Astrocyte (in vitro differentiated cells and primary cell): ENCODE data around the gene OCEL1. TPM values are rescaled to one million over a fixed set of nuclear protein-coding genes. Genes with fewer than 3 reads are reported as not detected.

Experiments
- DNase-seq: peaks from one replicate; pipeline ENCODE4 v3.0.0-alpha.2; 2010; ENCODE audit warnings: low read depth
- FAIRE-seq: peaks from 2 replicates; lab custom pipeline; 2011; peaks lifted over from hg19 to GRCh38; lab: Jason Lieb, UNC
- H2AFZ ChIP-seq: 2 replicates; pipeline ENCODE4 v1.6.0; 2012; ENCODE audit warnings: low read depth, low read length, inconsistent platforms
- H3K27ac ChIP-seq: 2 replicates; pipeline ENCODE4 v1.5.1; 2011; ENCODE audit warnings: low read depth, low read length, inconsistent platforms
- H3K27me3 ChIP-seq: 2 replicates; pipeline ENCODE4 v1.6.0; 2011; ENCODE audit warnings: low read length, inconsistent platforms; ENCODE audit not compliant: insufficient read depth
- H3K36me3 ChIP-seq: 2 replicates; pipeline ENCODE4 v1.5.1; 2011; ENCODE audit warnings: low read length, inconsistent platforms; ENCODE audit not compliant: insufficient read depth
- H3K4me1 ChIP-seq: 2 replicates; pipeline ENCODE4 v1.5.1; 2011; ENCODE audit warnings: low read length, inconsistent platforms; ENCODE audit not compliant: insufficient read depth
- H3K4me2 ChIP-seq: 2 replicates; pipeline ENCODE4 v1.6.0; 2012; ENCODE audit warnings: low read length, inconsistent platforms
- H3K4me3 ChIP-seq: 2 replicates; pipeline ENCODE4 v1.5.1; 2011; ENCODE audit warnings: low read depth, mild to moderate bottlenecking, low read length, inconsistent platforms; ENCODE audit not compliant: insufficient read depth
- H3K79me2 ChIP-seq: 2 replicates; pipeline ENCODE4 v1.6.0; 2012; ENCODE audit warnings: mild to moderate bottlenecking, low read length, inconsistent platforms; ENCODE audit not compliant: insufficient read depth
- H3K9ac ChIP-seq: 2 replicates; pipeline ENCODE4 v1.6.0; 2012; ENCODE audit warnings: mild to moderate bottlenecking, low read length, inconsistent platforms
- H3K9me3 ChIP-seq: 2 replicates; pipeline ENCODE4 v1.5.1; 2012; ENCODE audit warnings: low read depth, mild to moderate bottlenecking, low read length, inconsistent platforms; ENCODE audit not compliant: insufficient read depth
- H4K20me1 ChIP-seq: 2 replicates; pipeline ENCODE4 v1.6.0; 2012; ENCODE audit warnings: low read length, inconsistent platforms; ENCODE audit not compliant: insufficient read depth
- H3K27ac Mint-ChIP-seq: one replicate; pipeline ENCODE4 v1.8.0; 2021; ENCODE audit warnings: mild to moderate bottlenecking, mixed read lengths; ENCODE audit not compliant: unreplicated experiment
- H3K27me3 Mint-ChIP-seq: one replicate; pipeline ENCODE4 v1.8.0; 2021; ENCODE audit warnings: low read depth, mixed read lengths; ENCODE audit not compliant: unreplicated experiment
- H3K36me3 Mint-ChIP-seq: one replicate; pipeline ENCODE4 v1.8.0; 2021; ENCODE audit warnings: low read depth, mixed read lengths; ENCODE audit not compliant: unreplicated experiment
- H3K4me1 Mint-ChIP-seq: one replicate; pipeline ENCODE4 v1.8.0; 2021; ENCODE audit warnings: low read depth, mixed read lengths; ENCODE audit not compliant: unreplicated experiment
- H3K4me3 Mint-ChIP-seq: one replicate; pipeline ENCODE4 v1.8.0; 2021; ENCODE audit warnings: mild to moderate bottlenecking, moderate library complexity, mixed read lengths; ENCODE audit not compliant: unreplicated experiment
- H3K9me3 Mint-ChIP-seq: one replicate; pipeline ENCODE4 v1.8.0; 2021; ENCODE audit warnings: mild to moderate bottlenecking, mixed read lengths; ENCODE audit not compliant: unreplicated experiment
- CTCF ChIP-seq: IDR thresholded peaks from 2 replicates; pipeline ENCODE4 v1.5.1; 2011; ENCODE audit warnings: low read depth, mild to moderate bottlenecking, inconsistent platforms, low read length, moderate library complexity; ENCODE audit not compliant: insufficient read depth
- EZH2 ChIP-seq: IDR thresholded peaks from 2 replicates; pipeline ENCODE4 v1.6.1; 2012; ENCODE audit warnings: mild to moderate bottlenecking, low read length, inconsistent platforms; ENCODE audit not compliant: insufficient read depth
- total RNA-seq: library from RNA; stranded (reverse); gene quantifications from 2 replicates; pipeline ENCODE4 v1.2.1, GENCODE V29; 2021

Gene OCEL1
- total RNA-seq, 1 donor from 2014 or later = 12.3 TPM

DNA sequence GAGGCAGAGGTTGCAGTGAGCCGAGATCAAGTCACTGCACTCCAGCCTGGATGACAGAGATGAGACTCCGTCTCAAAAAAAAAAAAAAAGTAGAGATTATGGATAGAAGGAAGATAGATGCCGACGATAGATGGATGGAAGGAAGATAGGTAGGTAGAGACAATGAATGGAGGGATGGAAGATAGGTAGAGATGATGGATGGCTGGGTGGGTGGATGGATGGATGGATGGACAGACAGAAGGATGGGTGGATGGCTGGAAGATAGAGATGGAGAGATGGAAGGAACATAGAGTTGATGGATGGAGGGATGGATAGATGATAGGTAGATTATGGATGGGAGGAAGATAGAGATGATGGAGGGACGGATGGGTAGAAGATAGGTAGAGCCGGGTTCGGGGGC, 29.4 kb upstream of the OCEL1 start:
- FAIRE-seq (no peak), DNase-seq (no peak)
- no peak overlapping the region for H2AFZ ChIP-seq
- H3K36me3 ChIP-seq = peaks cover 22% of the 10 kb centered on the region
- no peak overlapping the region for H3K4me2 ChIP-seq
- peaks cover 2% of the 10 kb centered on the region for H3K9me3 Mint-ChIP-seq
- H3K4me3 Mint-ChIP-seq = no peak overlapping the region
- peaks cover 4% of the 10 kb centered on the region for H4K20me1 ChIP-seq
- TF ChIP-seq CTCF (no peak), EZH2 (no peak)
- H3K27me3 Mint-ChIP-seq = no peaks in the 10 kb centered on the region
- no peak overlapping the region for H3K4me3 ChIP-seq
- no peak overlapping the region for H3K9ac ChIP-seq
- H3K79me2 ChIP-seq = no peaks in the 10 kb centered on the region
- peaks cover 33% of the 10 kb centered on the region for H3K36me3 Mint-ChIP-seq
- H3K4me1 Mint-ChIP-seq = no peaks in the 10 kb centered on the region
- H3K27ac ChIP-seq = no peak overlapping the region
- no peaks in the 10 kb centered on the region for H3K4me1 ChIP-seq
- H3K27ac Mint-ChIP-seq = no peak overlapping the region
- no peaks in the 10 kb centered on the region for H3K9me3 ChIP-seq
- no peaks in the 10 kb centered on the region for H3K27me3 ChIP-seq

DNA sequence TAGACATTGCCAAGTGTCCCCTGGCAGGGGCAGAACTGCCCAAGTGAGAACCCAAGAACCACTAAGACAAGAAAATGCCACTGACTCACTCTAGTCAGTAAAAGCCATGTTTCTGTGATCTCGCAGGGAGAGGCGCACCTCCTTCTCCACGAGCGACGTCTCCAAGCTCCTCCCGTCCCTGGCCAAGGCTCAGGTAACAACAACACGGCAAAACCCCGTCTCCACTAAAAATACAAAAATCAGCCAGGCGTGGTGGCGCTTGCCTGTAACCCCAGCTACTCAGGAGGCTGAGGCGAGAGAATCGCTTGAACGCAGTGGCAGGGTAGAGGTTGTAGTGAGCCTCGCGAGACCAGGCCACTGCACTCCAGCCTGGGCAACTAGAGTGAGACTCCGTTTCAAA, 28.4 kb upstream of the OCEL1 start:
- H3K36me3 ChIP-seq = peaks cover 28% of the 10 kb centered on the region
- no peak for FAIRE-seq

More for the DNA sequence above, 28.4 kb upstream of the OCEL1 start:
- no peak overlapping the region for H3K4me3 ChIP-seq
- peaks cover 11% of the 10 kb centered on the region for H4K20me1 ChIP-seq
- peaks cover 2% of the 10 kb centered on the region for H3K9me3 Mint-ChIP-seq
- H3K4me2 ChIP-seq = no peak overlapping the region
- no peaks in the 10 kb centered on the region for H3K4me1 Mint-ChIP-seq
- no peaks in the 10 kb centered on the region for H3K27me3 Mint-ChIP-seq
- H3K79me2 ChIP-seq = no peaks in the 10 kb centered on the region
- TF ChIP-seq CTCF (no peak), EZH2 (no peak)
- no peak overlapping the region for H3K9ac ChIP-seq
- H3K36me3 Mint-ChIP-seq = peaks cover 41% of the 10 kb centered on the region
- no peaks in the 10 kb centered on the region for H3K4me1 ChIP-seq
- no peaks in the 10 kb centered on the region for H3K9me3 ChIP-seq
- H3K27ac ChIP-seq = no peak overlapping the region
- H3K27ac Mint-ChIP-seq = no peak overlapping the region
- no peaks in the 10 kb centered on the region for H3K27me3 ChIP-seq
- H3K4me3 Mint-ChIP-seq = no peak overlapping the region
- H2AFZ ChIP-seq = no peak overlapping the region
- DNase-seq = no peak
